ENCODE measurements around the gene ACTA2.

ACTA2 gene

DNA sequence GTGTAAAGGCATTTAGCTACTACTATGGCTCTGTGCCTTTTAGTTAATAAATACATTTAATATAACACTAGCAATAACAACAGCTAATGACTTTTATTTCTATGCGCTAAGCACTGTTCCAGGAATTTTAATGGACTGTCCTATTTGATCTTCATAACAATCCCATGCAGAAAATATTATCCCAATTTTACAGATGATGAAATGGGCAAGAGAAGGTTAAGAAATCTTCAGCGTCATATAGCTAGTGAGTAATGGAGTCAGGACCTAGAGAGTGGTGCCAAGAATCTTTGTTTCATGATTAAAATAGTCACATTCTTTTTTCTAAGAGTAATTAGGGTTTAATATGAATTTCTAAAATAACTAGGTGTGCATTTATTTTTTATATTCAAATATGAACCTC, 32.4 kb downstream of the ACTA2 start:
- DNase-seq (ENCODE audit: low read depth) = peak; percentile 70

DNA sequence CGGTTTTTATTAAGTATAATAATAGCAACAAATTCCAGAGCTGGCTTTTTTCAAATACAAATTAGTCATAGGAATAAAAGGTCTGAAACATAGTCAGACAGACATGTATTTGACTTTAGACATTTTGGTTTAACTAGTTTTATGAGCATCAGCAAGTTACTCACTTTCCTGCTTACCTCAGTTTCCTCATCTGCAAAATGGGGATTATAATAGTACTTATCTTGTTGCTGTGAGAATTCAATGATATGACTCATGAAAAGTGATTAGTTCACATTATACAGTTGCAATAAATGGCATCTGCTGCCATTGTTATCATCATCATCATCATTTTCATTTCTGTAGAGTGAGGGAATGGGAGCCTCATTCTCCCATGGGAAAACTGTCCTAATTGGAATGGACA, 33.5 kb downstream of the ACTA2 start:
- peak; percentile 64 for DNase-seq (ENCODE audit: low read depth)

DNA sequence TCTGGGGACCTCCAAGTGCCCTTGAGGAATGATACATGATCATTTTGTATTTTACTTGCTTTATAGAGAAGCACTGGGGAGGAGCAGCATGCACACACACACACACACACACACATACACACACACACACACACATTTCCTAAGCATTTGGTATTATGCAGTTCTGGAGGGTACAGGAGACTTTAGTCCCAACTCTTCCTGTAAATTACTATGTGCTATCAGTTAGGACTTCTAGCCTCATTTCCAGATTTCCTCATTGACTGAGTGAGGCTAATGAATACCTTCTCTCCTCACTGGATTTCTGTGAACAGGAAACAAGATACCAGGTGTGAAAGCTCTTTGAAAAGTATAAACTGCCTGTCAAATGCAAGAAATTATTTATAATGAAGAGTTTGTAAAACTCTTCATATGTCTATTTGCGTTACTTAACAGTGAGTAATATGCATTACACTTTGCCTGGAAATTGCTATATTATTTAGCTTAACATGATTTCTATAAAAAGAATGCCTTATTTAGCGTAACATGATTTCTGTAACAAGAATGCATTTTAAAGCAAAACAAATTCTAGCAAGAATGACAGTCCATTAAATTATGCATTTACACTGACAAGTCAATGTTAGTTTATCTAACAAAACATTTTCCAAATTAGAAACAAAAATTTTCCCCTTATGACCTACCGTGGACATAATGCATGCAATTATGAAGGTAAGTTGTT, 34.2 kb downstream of the ACTA2 start:
- DNase-seq (ENCODE audit: low read depth) = peak; percentile 72

DNA sequence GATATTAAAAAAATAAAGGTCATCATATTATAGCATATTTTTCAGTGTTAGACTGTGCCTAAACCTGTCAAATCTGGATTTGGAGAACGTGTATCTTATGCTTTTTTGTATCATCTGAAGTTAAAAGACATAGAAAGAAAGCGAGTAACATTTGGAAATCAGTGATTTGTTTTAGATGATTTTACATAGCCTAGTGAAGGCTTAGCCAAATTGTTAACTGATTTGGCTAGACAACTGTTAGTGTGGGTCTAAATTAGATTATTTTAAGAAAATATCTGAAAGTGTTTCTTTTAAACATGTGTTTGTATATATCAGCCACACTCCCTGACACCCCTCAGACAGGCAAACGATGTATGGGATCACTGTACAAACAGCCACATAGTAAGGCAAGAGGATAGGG, 35.6 kb downstream of the ACTA2 start:
- DNase-seq (ENCODE audit: low read depth) = no peak

DNA sequence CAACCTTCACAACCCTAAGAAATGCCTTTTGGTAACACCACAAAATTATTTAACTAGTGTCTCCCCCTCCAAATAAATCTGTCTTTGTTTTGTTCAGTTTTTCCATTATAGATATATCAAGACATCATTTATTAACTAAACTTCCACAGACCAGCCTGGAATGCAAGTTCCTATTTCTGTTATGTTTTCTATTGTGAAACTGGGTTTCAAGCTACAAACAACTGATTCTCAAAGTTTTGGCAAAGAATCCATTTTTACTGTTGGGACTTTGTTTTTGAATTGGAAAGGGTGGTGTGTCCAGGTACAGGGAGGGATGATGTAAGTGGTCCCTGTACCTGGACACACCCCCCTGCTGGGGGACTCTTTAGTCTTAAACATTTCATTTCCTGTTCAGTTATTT, 36.3 kb downstream of the ACTA2 start:
- no peak for DNase-seq (ENCODE audit: low read depth)

DNA sequence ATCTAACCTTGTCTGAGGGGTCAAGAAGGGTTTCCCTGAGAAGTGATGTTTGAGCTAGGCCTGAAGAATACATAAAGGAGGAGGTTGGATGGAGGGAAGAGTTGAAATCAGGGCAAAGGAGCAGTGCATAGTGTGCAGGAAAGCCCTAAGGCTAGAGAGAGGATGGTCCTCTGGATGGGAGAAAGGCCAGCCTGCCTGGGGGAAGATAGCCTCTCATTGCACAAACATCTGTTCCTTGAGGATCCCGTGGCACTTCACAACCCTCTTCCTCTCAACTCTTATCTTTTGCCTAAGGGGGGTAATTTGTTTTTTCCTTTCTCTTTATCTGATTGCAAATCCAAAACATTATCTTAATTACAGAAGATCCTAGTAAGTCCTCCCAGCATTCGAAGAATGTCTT, 36.8 kb downstream of the ACTA2 start:
- DNase-seq (ENCODE audit: low read depth) = peak; percentile 73

DNA sequence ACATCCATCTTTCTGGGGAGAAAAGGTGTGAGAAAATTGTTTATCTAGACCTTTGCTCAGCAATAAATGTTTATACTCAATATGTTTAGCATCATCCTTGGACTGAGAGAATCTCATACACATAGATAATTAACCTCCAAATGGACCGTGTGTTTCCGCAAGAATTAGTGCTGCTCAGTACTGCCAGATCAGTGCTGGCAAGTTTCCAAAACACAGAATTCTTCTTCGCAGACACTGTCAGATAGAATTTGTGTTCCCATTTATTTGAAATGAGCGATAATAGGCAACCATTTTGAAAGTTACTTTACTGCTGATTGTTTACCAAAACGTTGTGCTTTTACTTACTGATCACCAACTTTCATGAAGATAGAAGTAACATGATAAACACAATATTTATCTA, 38.8 kb downstream of the ACTA2 start:
- no peak for DNase-seq (ENCODE audit: low read depth)

DNA sequence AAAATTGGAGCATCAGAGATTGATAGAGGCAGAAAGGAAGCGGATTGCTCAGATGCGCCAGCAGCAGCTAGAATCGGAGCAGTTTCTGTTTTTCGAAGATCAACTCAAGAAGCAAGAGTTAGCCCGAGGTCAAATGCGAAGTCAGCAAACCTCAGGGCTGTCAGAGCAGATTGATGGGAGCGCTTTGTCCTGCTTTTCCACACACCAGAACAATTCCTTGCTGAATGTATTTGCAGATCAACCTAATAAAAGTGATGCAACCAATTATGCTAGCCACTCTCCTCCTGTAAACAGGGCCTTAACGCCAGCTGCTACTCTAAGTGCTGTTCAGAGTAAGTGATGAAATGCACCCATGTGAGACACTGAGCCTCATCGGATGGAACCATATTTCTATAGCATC, 39.4 kb downstream of the ACTA2 start:
- no peak for DNase-seq (ENCODE audit: low read depth)

DNA sequence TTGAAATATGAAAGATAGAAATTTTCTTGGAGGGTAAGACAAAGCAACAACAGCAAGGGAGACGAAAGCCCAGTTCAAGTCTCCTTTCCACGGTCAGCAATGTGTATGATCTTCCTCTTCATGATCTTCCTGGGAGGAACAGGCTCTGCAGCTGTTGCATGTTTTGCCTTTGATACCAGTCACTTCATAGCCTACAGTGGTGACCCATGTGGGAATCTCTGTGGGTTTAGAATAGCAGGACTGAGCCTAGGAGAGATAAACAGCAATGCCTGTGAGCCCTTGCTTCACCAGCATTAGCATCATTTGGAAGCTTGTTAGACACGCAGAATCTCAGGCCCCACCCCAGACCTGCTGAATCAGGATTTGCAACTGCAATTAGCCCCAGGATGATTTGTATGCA, 40.7 kb downstream of the ACTA2 start:
- DNase-seq (ENCODE audit: low read depth) = no peak

DNA sequence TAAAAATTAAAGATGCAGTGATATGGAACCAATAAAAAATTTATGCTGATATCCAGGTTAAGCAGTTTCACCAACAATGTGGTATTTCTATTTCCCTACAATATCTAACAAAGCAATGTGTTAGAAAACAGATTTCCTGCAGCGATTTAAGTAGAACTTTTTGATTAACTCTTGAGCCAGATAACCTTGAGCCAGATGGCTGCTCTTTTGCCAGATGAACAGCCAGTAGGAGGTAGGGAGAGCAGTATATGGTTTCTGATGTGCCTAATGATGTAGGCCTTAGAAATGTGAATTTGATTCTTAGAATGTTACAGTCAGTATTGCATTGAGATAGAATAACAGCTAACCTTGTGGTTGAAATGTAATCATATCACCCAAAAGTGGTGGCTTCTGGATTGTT, 41.5 kb downstream of the ACTA2 start:
- no peak for DNase-seq (ENCODE audit: low read depth)

DNA sequence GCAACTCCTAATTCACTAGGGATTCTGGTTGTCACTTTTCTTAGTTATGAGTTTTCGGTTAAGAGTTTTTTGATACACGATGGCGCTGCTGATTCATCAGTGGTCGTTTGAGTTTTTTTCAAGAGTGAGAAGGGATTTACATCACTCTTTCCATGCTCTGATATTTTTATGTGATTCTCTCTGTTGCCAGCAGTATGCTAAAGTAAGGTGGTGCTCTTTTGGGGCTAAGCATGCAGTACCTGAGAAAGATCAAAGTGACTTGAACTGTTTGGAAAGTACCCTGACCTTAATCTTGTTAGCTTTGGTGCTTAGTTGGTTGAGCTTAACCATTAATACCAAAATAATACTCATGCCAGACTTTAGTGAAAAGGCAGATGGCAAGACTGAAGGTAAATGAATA, 44.4 kb downstream of the ACTA2 start:
- DNase-seq (ENCODE audit: low read depth) = no peak

DNA sequence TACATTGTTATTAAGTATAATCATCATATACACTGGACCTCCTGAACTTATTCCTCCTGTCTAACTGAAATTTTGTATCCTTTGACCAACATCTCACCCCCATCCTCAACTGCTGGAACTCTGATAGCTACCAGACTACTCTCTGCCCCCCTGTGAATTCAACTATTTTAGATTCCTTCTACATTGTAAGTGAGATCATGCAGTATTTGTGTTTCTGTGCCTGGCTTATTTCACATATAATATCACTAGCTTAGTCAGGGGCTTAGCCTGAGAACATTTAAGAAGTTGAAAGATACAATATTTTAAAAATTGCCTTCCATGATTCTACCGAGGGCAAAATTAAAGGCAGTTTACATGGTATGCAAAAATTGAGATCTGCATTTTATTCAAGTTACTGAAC, 45.7 kb downstream of the ACTA2 start:
- no peak for DNase-seq (ENCODE audit: low read depth)

DNA sequence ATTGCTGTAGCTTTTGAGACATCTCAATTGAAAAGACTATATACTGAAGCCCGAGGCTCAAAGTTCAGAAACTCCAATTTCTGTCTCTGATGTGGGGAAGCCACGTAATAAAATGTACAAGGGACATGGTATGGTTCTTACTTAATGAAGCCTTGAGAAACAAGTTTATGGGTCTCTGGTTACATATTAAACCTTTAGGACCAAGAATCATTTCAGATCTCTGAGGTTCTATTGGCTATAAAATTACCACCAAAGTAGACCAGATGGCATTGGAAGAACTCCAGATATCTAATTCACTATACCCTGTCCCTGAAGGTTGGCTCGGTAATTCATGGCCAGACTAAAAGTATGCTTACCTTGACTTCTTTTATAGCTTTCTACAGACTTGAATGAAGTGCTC, 48.9 kb downstream of the ACTA2 start:
- no peak for DNase-seq (ENCODE audit: low read depth)

DNA sequence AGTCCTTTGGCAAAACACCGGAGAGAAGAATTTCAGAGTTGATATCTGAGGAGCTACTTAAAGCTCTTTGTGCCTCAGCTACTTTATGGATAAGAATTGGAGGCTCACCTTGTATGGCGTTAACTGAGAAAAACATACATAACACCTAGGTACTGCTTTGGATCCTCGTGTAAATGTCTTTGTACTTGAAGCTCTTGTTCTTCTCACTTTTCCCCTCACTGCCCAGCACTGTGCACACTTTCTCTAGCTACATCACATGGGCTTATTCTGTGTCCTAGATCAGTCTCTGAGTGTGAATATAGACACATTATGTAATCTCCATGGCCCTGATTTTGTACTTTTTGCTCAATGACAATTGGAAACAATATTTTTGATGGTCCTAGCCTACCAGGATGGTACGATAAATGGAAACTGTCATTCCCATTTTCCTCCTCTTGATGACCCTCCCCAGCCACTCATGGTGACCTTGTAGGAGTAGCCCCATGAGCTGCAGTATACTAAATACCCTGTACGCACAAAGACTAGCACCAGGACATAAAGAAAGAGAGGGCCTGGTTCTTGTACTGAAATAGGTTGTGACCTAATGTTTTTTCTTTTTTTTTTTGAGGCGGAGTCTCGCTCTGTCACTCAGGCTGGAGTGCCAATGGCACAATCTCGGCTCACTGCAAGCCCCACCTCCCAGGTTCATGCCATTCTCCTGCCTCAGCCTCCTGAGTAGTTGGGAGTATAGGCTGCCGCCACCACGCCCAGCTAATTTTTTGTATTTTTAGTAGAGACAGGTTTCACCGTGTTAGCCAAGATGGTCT, 50.4 kb downstream of the ACTA2 start:
- no peak for DNase-seq (ENCODE audit: low read depth)

DNA sequence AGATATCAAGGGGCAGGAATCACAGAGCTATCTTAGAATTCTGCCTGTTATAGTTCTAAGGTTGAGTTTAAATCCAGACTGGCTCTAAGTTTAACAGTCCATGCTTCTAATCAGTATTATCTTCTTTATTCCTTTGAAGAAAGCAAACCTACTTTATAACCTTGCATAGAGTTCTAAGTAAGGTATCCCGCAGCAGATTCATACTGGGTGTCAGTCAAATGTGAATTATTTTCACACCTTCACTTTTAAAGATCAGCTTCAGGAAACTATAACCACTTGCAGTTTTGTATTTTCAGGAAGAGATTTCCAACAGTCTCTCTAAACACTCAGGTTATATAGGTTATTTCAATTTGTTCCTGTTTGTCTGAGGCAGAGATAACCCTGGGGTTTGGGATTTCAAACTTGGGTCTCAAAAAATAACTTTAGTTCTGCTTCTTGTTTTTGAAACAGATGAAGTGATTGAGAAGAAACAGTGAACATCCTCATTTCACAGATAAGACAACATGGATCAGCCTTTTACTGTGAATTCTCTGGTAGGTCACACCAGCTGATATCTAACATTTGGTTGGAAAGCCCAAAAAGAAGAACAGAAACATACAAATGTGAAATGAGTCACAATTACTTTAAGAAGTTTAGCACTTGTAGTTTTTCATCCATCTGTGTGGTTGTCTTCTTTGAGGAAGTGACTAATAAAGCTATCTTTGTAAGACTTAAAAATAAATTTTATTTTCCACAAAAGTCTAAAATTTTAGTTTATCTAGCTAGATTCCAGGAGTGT, 51.2 kb downstream of the ACTA2 start:
- peak; percentile 62 for DNase-seq (ENCODE audit: low read depth)

DNA sequence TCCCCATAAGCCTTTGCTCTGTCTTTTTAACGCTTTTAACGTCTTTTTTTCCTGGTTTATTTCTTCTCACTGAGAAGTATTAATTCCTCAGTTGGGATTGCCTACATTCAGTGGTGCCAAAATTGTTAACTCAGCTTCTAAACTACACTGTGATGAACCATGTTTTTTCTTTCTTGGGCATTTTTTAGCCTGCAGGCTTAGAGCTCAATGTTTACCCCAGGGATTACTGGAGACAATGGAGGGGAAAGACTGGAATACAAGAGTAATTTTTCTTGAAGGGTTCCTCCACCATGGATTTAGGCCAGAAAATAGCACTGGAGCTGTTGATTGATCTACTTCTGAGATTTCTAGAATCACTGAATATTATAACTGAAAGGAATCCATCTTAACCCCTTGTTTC, 52.7 kb downstream of the ACTA2 start:
- no peak for DNase-seq (ENCODE audit: low read depth)

DNA sequence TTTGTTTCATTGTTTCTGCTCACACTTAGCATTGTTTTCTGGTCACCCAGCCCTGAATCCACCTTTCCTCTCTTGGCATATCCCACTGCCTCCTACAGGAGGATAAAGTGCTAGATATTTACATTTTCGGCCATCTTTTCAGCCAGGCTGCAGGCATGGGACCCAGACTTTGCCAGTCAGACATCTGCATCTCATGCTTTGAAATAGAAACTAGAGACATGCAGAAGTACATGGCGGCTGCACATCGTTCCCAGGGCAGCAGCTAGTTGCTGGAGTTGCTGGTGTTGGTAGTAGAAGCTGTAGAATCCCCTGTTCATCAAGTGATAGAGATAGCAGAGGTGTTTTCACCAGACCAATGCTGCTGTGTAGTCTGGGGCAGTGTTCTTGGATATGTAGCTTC, 53.8 kb downstream of the ACTA2 start:
- DNase-seq (ENCODE audit: low read depth) = no peak

DNA sequence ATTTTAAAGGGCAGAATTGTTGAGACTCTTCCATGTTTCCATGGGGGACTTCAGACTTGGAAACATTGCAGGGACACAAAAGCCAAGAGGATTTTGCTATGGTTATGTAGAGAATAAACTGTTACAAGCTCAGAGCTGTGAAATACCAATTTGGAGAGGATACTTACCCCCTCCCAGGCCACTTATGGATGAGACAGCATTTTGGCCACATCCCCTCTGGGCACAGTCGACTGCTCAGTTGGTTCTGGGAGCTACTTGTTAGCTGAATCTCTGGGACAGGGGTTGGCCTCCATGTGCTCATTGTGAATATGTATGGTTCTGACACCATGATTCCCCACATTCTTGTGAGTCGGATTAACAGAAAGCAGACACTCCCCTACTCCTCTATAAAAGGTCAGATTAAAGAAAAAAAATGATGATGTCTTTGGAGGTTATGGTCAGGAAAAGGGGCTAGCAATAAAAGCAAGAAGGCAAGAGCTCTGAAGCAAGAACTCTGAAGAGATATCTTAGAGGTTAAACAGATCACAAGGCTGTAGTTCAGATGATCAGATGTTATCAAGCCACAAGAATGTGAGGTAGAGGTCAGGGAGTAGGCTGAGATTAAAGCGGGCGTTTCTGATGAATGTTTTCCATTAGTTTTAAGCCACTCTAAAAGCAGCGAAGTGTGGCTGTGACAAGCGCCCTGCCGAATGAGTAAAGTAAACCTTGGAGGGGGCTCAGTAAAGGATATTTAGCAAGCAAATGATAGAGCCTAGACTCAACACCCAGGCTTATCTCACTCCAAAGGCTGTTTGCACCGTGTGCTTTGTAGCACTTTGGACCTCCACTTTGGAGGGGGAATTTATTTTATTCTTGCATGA, 55.3 kb downstream of the ACTA2 start:
- DNase-seq (ENCODE audit: low read depth) = peak; percentile 64

DNA sequence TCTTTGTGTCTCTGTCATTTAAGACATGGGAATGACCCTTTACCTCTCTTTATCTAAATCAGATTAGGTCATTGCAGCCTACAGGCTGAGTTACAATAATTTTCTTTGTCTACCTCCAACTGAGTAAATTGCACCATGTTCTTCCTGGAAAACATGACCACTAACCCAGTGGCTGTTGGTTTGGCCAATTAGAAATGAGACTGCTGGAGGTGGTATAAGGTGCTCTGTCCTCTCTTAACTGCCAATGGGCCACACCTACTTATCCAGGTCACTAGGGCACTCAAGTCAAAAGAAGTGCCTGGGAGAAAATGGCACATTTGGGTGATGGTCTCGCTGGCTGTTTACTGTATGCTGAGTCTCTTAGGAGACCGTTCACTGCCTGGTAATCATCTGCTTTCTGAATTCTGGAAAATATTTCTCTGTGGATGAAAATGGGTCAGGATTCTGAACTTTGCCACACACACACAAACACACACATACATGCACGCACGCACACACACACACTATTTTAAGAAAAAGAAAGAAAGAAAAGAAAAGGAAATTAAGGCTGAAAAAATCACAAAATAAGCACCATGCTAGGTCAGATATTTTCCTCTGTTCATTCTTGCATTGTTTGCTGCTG, 56.1 kb downstream of the ACTA2 start:
- no peak for DNase-seq (ENCODE audit: low read depth)

DNA sequence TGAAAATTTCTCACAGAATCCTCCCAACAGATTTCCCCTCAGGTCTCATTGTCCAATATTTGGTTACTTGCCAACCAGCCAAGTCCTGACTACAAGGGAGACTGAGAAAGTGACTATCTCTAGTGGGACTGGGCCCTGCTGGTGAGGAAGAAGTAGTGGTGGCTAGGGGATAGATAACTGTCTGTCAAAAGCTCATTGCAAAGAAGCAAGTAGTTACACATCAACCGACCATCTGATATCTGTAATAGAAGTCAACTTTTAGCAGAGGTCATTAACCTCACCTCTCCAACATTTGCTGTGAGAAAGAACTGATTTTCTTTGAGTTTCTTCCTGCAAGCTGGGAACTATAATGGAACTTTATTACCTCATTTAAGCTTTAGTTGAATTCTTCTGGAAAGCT, 57.3 kb downstream of the ACTA2 start:
- no peak for DNase-seq (ENCODE audit: low read depth)

DNA sequence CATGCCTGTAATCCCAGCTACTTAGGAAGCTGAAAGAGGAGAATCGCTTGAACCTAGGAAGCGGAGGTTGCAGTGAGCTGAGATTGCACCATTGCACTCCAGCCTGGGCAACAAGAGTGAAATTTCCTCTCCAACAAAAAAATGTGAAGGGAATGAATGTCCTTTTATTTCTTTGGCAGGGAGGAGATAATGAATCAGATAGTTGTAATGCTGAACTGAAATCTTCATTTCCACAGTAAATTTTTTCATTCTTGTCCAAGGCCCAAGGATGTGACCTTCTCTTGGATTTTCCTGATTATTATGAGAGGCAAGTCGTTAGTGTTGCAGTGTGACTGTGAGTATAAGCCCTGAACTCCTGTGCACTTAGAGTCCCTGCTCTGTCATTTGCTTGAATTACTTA, 59.0 kb downstream of the ACTA2 start:
- DNase-seq (ENCODE audit: low read depth) = peak; percentile 84
